ENCODE results near the gene UBE2E2. TPM values are rescaled to one million over a fixed set of nuclear protein-coding genes. Genes with fewer than 3 reads are reported as not detected.

UBE2E2 gene
- total RNA-seq, 1 donor: 41.5 TPM

DNA sequence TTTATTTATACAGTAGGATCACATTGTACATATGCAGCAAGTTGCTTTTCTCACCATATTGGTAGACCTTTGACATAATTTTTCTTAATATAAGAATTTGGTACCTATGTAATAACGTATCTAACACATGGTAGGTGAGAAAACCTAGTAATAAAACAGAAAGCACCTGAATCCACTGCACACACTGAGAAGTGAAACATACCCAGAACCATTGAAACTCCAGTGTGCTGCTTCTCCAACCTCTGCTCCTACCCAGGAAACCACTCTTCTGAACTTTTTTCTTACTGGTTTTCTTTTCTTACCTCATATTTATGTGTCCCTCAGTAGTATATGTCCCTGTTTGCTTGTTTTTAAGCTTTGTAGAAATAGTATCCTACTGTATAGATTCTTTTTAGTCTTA lies 293.0 kb downstream of the UBE2E2 start:
- DNase-seq (ENCODE audit: low read depth): no peak
- no peak overlapping the region for H3K4me3 ChIP-seq (ENCODE audit: low read depth, low read length)
- no peak for TF ChIP-seq CTCF (IDR thresholded peaks at IDR 0.05; ENCODE audit: insufficient read depth, low read depth, low read length)

- no peak for DNase-seq (ENCODE audit: low read depth)
- H3K4me3 ChIP-seq (ENCODE audit: low read depth, low read length): no peak overlapping the region
- no peak for TF ChIP-seq CTCF (IDR thresholded peaks at IDR 0.05; ENCODE audit: insufficient read depth, low read depth, low read length)
These were observed 294.0 kb downstream of the UBE2E2 start for GRCh38 chr3:23497156-23497555.

- no peak overlapping the region for H3K4me3 ChIP-seq (ENCODE audit: low read depth, low read length)
- TF ChIP-seq CTCF (IDR thresholded peaks at IDR 0.05; ENCODE audit: insufficient read depth, low read depth, low read length): no peak
- no peak for DNase-seq (ENCODE audit: low read depth)
These were observed 298.2 kb downstream of the UBE2E2 start for GRCh38 chr3:23501201-23501802.

DNA sequence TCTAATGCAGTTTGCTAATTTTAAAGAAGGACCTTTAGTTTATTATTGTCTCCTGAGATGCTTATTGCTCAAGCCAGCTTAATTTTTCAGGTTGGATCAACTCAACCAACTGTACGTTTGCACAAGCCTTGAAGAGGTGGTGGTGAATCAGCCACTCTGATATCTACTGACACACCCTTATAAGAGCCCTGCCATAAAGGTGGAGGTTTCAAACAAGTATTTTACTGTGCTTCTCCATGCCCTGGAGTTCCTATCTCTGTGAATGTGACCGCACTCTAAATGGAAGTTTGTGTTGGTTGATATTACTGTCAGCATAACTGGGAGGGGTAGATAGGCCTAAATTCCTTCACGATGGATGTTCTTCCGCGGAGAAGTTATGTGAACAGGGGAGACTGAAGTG lies 305.3 kb downstream of the UBE2E2 start:
- TF ChIP-seq CTCF (IDR thresholded peaks at IDR 0.05; ENCODE audit: insufficient read depth, low read depth, low read length): no peak
- H3K4me3 ChIP-seq (ENCODE audit: low read depth, low read length): no peak overlapping the region
- DNase-seq (ENCODE audit: low read depth): no peak

- peak; percentile 12 for DNase-seq (ENCODE audit: low read depth)
- H3K4me3 ChIP-seq (ENCODE audit: low read depth, low read length): no peak overlapping the region
- no peak for TF ChIP-seq CTCF (IDR thresholded peaks at IDR 0.05; ENCODE audit: insufficient read depth, low read depth, low read length)
These were observed 315.3 kb downstream of the UBE2E2 start for GRCh38 chr3:23518441-23518840.

- DNase-seq (ENCODE audit: low read depth): no peak
- TF ChIP-seq CTCF (IDR thresholded peaks at IDR 0.05; ENCODE audit: insufficient read depth, low read depth, low read length): no peak
- H3K4me3 ChIP-seq (ENCODE audit: low read depth, low read length): no peak overlapping the region
These were observed 316.4 kb downstream of the UBE2E2 start for GRCh38 chr3:23519314-23520208.

Measured in fibroblast of villous mesenchyme (primary cell).